COR-L47 (cell line): ENCODE results near the gene ANKRD42.

Experiments used
- DNase-seq: peaks from one replicate; lab custom pipeline; 2025; lab: John Stamatoyannopoulos, UW

The ANKRD42 gene

DNA sequence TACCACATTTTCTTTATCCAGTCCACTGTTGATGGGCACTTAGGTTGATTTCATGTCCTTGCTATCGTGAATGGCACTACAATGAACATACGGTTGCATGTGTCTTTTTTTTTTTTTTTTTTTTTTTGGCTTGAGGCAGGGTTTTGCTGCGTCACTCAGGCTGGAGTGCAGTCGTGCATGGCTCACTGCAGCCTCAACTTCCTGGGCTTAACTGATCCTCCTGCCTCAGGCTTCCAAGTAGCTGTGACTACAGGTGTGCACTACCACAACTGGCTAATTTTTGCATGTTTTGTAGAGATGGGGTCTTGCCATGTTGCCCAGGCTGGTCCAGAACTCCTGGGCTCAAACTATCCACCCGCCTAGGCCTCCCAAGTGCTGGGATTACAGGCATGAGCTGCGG, 94.1 kb downstream of the ANKRD42 start:
- no peak for DNase-seq

DNA sequence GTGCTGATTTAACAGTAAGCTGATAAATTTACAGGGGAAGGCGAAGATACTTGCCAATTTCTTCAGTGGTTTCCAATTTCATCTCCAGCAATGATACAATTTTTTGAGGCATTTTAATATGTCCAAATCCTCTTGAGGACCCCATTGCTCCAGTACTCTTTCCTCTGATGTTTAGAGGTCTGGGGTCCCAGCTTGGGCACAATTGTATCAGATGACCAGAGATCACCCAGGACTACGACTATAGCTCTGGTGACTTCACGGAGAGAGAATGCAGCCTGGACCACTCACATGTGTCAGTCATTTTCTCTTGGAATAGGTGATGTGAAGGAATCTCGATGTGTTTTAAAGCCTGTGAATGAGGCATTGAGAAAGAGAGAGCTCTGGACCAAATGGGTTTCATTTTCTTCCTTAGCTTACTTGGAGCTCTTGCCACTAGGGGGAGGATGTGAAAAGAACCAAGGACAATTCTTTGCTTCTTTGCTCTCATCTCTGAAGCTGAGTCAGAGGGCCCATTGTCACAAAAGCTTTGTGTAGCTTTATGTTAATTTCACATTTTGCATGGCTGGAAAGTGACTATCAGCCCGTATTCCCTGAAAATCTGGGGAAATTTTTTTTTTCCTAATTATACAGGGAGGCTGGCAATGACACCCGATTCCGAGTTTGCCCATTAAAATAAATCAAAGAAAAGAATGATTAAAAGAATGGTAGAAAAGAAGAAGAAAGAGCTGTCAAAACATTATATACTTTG, 99.4 kb downstream of the ANKRD42 start:
- DNase-seq = peak; percentile 71

DNA sequence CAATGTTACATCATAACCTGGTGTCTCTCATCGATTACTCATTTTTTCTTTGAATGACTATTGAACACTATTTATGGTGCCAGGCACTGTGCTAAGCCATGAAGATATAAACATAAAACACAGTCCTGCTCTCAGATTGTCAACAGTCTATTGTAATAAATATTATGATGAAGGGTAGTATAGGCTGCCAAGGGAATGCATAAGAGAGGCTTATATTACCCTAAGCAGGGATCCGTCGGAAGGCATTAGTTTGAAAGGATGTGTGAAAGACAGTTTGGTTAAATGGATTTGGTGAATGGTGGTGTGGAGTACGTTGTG, 99.9 kb downstream of the ANKRD42 start:
- DNase-seq = no peak

GRCh38 chr11:83294208-83294607, 100.7 kb downstream of the ANKRD42 start:
- no peak for DNase-seq
